Measurements from ENCODE around the gene KRT17. TPM values are rescaled to one million over a fixed set of nuclear protein-coding genes. Genes with fewer than 3 reads are reported as not detected.

Gene KRT17
- total RNA-seq, 3 donors from 2014 or later (not counting 1 experiment from before 2014, with no cell fraction given) = not detected

- no peak overlapping the region for H3K27ac Mint-ChIP-seq
- H3K9me3 Mint-ChIP-seq = no peaks in the 10 kb centered on the region
- no peak overlapping the region for H3K4me3 ChIP-seq (ENCODE audit: low read length)
- H3K4me3 Mint-ChIP-seq = no peak overlapping the region
- DNase-seq = no peak
- H3K36me3 ChIP-seq (ENCODE audit: control insufficient read depth, insufficient read depth, low read length) = no peaks in the 10 kb centered on the region
- no peak for ATAC-seq
- intact Hi-C loops (cut with micrococcal nuclease) = no loop called here
- TF ChIP-seq CTCF (IDR thresholded peaks at IDR 0.05) = no peak
- no peaks in the 10 kb centered on the region for H3K4me1 Mint-ChIP-seq
- peaks cover 5% of the 10 kb centered on the region for H3K4me1 ChIP-seq (ENCODE audit: control insufficient read depth, insufficient read depth, low read length)
- no peak overlapping the region for H3K27ac ChIP-seq (ENCODE audit: low read length)
- no peaks in the 10 kb centered on the region for H3K9me3 ChIP-seq (ENCODE audit: control insufficient read depth, insufficient read depth, low read length)
- H3K27me3 ChIP-seq (ENCODE audit: control insufficient read depth, insufficient read depth, low read length) = peaks cover 7% of the 10 kb centered on the region
- H3K36me3 Mint-ChIP-seq = no peaks in the 10 kb centered on the region
- 74% methylated on average over 3 of the region's 3 CpGs for WGBS (ENCODE audit: insufficient coverage)
- H3K27me3 Mint-ChIP-seq (ENCODE audit: low read depth in 2 of 2) = peaks cover 24 to 26% of the 10 kb centered on the region in 2 donors
Measured at GRCh38 chr17:41575336-41575735, 49.0 kb downstream of the KRT17 start.

GRCh38 chr17:41571561-41572434 is 52.6 kb downstream of the KRT17 start, which contains the start of gene KRT9:
TSS of gene KRT9 (minus strand) at chr17:41572059. CDS start at chr17:41571992, 67 bp downstream.
- H3K4me1 ChIP-seq (ENCODE audit: control insufficient read depth, insufficient read depth, low read length) = peaks cover 8% of the 10 kb centered on the region
- ATAC-seq (no peak), DNase-seq (no peak)
- 63% methylated on average over 24 of the region's 24 CpGs for WGBS (ENCODE audit: insufficient coverage)
- Mint-ChIP-seq H3K27me3 (ENCODE audit: low read depth in 2 of 2) (peaks cover 16 to 25% of the 10 kb centered on the region in 2 donors), H3K27ac (no peak within 1 kb of the TSS), H3K9me3 (peaks cover 0 to 6% of the 10 kb centered on the region in 2 donors), H3K36me3 (no peaks in the 10 kb centered on the region), H3K4me1 (peaks cover 10 to 20% of the 10 kb centered on the region in 2 donors), H3K4me3 (no peak within 1 kb of the TSS)
- H3K9me3 ChIP-seq (ENCODE audit: control insufficient read depth, insufficient read depth, low read length) = peaks cover 14% of the 10 kb centered on the region
- no peaks in the 10 kb centered on the region for H3K27me3 ChIP-seq (ENCODE audit: control insufficient read depth, insufficient read depth, low read length)
- H3K36me3 ChIP-seq (ENCODE audit: control insufficient read depth, insufficient read depth, low read length) = no peaks in the 10 kb centered on the region
- H3K27ac ChIP-seq (ENCODE audit: low read length) = no peak within 1 kb of the TSS
- H3K4me3 ChIP-seq (ENCODE audit: low read length) = no peak within 1 kb of the TSS
- no peak for TF ChIP-seq CTCF (IDR thresholded peaks at IDR 0.05)
- intact Hi-C loops (cut with micrococcal nuclease) = no loop called here

Other genes starting within 250 kb of the KRT17 start
- gene KRT34, start 242.3 kb downstream of the KRT17 start, total RNA-seq = not detected
- gene KRT31, start 227.0 kb downstream of the KRT17 start, total RNA-seq = not detected
- gene KRT37, start 200.0 kb downstream of the KRT17 start, total RNA-seq = not detected
- not detected for gene KRT38, start 183.6 kb downstream of the KRT17 start, total RNA-seq
- not detected for gene KRT32, start 157.2 kb downstream of the KRT17 start, total RNA-seq
- not detected for gene KRT35, start 143.4 kb downstream of the KRT17 start, total RNA-seq
- not detected for gene KRT36, start 134.7 kb downstream of the KRT17 start, total RNA-seq
- gene KRT13, start 119.0 kb downstream of the KRT17 start, total RNA-seq = not detected
- gene KRT15, start 105.7 kb downstream of the KRT17 start, total RNA-seq = not detected
- not detected for gene KRT19, start 96.3 kb downstream of the KRT17 start, total RNA-seq
- not detected for gene KRT9, start 52.5 kb downstream of the KRT17 start, total RNA-seq
- not detected for gene KRT14, start 37.7 kb downstream of the KRT17 start, total RNA-seq
- not detected for gene KRT16, start 11.8 kb downstream of the KRT17 start, total RNA-seq
- gene EIF1, start 64.3 kb upstream of the KRT17 start, total RNA-seq = 1,000 to 10,000 TPM; 2,034 to 2,368 (median 2,279) TPM
- not detected for gene GAST, start 87.8 kb upstream of the KRT17 start, total RNA-seq
- not detected for gene HAP1, start 110.1 kb upstream of the KRT17 start, total RNA-seq
- 10 to 100 TPM in 1 of 3 donors, 1 to 10 TPM in 2; 1.8 to 12.1 (median 2.0) TPM for gene JUP, start 162.1 kb upstream of the KRT17 start, total RNA-seq
- gene P3H4, start 187.4 kb upstream of the KRT17 start, total RNA-seq = 1 to 10 TPM; 6.9 to 8.9 (median 7.5) TPM
- 1 to 10 TPM; 5.6 to 8.8 (median 6.0) TPM for gene FKBP10, start 188.4 kb upstream of the KRT17 start, total RNA-seq
- 1 to 10 TPM; 9.1 to 10.0 (median 9.8) TPM for gene NT5C3B, start 211.7 kb upstream of the KRT17 start, total RNA-seq
- gene KLHL10, start 213.2 kb upstream of the KRT17 start, total RNA-seq = not detected
- 10 to 100 TPM; 19.4 to 29.0 (median 28.2) TPM for gene KLHL11, start 240.8 kb upstream of the KRT17 start, total RNA-seq